ENCODE results near the gene FBN1.

Gene FBN1

DNA sequence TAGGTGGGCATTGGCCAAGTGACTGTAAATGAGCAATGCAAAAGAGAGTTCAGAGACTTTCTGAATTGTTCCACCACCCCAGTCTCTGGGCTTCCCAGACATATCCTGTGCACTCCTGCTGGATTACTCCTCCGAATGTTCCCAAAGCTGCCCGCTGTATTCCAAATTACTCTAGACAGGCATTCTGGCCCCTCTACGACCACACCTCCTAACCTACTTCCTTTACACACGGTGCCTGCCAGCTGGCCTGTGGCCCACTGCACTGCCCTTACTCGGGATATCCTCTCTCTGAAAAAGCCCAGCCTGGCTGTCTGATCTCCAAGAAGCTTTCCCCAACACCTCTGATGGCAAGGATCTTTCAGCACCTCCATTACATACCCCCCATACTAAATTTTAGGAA, 247.7 kb downstream of the FBN1 start:
- no peak for DNase-seq (ENCODE audit: low read depth in 2 of 2)

DNA sequence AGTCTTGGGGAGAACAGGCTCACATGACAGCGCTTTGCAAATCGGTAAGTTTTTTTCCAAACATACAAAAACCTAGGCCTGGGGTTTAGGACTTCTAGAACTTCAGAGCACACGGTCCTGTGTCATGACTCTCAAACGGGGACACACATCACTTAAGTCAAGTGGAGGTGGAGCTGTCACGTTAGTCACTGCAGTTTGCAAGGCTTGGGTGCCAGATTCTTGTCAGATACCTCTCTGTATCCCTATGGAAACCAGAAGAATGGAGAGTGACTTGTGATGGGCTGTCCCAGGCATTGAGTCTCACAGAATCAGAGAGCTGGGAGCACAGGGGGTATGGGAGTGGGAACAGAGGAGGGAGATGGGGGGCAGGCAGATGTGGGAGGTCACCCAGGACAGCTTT, 249.5 kb downstream of the FBN1 start:
- DNase-seq (ENCODE audit: low read depth in 2 of 2): no peak

DNA sequence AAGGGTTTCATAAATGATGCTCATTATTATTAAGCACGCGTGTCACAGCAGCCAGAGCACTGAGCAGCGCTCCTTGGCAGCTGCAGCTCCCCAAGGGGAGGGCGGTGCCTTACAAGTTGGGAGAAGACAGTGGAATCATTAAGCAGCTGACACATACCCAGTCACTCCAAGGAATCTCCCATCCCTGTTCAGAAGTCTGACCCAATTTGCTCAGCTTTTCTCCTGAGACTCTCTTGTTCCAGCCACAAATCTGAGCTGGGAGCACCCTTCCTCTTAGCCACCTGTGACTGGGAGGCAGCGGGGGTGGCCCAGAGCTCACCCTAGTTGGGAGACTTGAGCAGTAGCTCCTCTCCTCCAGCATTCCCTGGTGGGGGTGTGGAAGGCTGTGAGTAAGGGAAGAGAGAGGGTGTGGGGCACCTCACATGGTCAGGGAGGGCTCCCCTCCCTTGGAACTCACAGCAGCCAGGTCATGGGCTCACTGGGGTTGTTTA, 249.9 kb downstream of the FBN1 start:
- no peak for DNase-seq (ENCODE audit: low read depth in 2 of 2)

DNA sequence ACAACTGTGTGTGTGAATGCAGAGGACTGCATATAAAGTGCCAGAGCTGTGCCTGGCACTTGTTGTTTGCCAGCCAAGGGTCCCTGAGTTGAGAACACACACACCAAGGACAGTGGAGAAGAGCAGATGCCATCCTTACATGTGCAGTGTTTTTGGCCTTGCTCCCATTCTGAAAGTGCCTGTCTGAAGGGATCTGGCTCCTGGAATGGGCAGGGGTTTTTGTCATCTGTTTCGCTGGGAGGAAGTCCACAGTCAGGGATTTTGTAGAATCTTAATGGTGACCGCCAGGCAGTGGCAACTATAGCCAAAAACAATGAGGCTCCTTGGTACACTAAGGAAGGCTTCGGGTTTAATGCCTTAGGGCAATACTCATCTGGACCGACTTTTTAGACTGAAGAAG, 250.5 kb downstream of the FBN1 start:
- DNase-seq (ENCODE audit: low read depth in 2 of 2): no peak

DNA sequence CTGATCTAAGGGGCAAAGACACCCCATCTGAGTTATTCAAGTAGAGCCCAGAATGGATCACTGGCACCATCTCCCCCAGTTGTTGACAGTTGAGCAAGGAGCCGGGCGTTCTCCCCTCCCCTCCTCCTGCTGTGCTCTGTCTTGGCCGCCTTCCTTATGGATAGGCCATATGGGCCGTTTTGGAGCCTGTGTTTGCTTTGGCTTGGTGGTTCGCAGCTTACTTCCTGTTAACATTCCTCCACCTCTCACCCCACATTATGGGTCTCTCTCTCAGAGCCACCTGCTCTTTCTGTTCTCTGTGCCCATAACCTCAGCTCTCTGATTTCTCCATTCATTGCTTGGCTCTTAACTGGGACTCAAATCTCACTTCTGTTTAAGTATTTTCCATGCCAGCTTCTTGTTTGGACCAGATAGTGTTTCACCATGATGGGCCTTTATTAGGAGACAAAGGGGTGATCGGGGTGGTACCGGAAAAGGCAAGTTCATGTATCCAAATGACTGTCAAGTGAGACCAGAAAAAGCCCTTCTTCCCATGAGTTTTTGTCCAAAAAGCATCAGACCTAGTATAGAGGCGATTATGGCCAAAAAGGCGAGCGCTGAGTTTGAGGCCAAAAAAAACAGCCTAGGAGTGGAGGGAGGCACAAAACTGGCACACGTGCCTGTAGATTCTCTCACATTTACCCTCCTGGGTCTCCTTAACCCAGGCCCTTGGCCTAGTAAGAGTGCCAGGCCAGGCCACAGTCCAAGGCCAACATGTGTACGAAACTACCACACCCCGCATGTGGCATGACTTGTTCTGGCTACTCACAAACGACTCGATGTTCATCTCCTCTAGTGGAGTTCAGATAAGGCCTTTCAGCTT, 251.6 kb downstream of the FBN1 start:
- no peak for DNase-seq (ENCODE audit: low read depth in 2 of 2)

DNA sequence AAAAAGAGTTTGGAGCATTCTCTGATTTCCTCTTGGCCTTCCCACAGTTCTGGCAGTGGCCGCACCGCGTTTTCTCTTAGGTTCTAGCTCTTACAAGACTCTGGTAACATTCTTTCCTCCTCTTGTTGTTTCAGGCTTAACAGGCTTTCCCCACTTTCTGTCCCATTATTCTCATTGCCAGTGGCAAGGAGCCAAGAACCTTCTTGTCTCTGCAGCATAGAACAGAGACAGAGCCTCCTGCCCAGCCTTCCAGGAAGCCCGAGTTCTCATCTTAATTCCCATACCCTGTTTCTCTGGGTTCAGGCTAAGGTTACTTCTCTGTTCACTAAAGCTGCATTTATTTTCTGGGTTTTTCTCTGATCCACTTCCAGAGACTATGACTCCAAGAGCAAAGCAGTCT, 253.2 kb downstream of the FBN1 start:
- DNase-seq (ENCODE audit: low read depth in 2 of 2): no peak

DNA sequence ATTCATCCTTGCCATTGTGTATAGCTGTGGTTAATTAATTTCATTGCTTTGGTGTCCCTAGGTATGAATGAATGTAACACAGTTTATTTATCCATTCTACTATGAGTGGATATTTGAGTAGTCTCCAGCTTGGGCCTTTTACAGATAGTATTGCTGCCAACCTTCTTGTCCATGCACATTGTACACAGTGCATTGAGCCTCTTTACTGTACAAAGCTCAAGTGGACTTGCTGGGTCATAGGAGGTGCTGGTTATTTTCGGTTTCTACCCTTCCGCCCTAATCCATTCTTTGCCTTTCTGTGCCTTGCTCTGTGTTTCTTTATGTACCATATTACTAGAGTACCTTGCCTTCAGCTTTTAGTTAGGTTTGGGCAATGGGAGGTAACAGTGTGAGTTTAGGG, 253.6 kb downstream of the FBN1 start:
- DNase-seq (ENCODE audit: low read depth in 2 of 2): no peak

DNA sequence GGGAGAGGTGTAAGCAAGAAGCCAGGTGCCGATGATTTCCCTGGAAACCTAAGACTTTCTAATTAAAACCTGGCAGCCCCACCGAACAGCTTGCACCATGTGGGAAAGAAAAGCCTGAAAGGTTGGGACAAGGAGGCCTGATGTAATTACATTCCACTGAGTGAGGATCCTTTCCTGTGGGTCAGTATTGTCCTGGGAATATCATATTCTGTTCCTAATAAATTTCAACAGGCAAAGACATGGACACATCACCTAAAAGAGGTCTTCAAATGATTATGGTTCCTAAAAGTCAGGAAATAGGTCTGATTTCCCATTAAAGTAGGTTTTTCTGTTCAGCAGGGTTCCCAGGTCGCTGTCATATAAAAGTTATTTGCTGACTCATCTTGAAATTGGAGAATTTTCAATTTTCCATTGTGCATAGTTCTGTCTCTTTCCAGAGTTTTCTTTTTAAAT, 255.8 kb downstream of the FBN1 start:
- DNase-seq (ENCODE audit: low read depth in 2 of 2): no peak

DNA sequence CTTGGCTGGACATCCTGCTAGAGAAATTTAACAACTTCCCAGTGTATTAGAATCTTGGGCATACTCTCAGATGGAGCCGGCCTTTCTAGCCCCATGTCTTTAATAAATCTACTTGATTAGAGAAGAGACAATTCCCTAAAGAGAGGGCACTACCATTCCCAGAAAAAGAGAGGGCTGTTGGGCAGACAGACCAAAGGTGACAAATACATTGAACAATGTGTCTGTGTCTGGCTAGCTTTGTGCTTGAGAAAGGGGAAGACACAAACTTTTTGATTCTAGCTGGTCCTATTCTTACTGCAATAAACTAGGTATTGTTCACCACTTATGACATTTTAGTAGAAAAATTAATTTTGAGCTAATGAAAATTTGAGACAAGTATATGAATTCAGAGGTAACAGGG, 256.6 kb downstream of the FBN1 start:
- DNase-seq (ENCODE audit: low read depth in 2 of 2): no peak

DNA sequence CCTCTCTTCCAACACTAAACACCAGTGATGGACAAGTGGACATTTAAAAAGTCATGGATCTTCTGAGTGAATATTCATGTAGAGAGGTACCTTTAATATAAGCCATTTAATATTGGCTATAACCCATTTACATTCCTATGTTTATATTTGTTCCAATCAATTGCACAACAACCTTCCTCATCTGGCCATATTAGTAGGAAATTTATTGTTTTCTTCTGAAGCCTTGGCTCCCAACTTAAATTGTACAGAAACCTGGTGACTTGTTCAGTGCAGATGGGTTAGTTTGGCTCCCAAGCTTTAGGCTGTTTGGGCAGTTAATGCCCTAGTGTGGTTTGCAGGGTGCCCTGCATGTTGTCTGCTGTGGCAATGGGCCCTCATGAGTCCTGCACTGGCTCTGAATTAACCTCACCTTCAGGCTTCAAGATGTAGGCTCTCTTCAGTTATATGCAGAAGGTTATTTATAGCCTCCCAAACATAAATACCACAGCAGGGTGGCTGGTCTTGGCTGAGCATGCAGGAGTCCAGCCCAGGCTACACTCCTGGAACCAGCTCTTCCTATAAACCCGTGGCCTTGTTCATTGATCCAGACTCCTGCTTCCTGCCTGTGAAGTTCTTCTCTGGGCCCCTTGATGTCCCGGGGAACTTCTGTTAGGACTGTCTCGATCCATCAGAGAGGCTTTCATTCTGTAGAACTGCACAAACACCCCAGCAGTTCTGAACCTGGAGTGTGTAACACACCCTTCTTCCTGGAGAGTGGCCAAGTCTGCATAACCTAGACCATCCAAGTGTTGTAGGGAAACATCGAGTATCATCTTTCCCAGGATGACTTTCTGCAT, 257.3 kb downstream of the FBN1 start:
- DNase-seq (ENCODE audit: low read depth in 2 of 2): no peak

DNA sequence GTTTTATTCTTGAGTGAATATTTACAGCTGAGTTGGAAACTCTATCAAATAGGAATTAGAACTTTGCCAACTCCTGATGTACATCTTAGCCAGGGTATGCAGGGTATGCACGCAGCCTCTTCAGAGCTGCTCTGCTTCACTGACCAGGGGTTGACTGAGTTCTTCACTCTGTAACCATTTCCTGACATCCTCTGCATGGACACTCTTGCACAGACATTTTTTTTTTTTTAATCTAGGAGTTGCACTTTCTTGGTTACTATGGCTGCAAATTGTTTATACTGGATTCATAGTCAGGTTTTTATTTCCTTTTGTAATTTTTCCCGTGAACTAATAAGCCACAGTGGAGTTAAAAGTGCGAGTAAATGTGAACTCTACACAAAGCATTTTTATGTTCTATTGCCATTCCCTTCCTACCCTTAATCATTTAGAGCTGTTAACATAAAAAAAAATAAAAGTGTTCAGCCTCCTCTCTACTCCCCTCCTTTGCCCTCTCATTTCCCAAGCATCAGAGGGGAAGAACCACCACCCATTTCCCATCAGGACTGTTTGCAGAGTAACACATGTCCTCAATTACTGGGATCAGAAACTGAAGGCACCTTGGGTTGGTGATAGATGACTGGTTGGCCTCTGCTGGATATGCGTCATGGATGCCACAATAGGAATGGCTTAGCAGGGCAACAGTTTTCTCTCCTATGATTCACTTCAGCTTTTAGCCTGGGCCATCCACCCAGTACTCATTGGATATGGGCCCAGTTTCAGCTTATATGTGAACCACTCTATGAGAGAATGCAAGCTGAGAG, 260.3 kb downstream of the FBN1 start:
- no peak for DNase-seq (ENCODE audit: low read depth in 2 of 2)

DNA sequence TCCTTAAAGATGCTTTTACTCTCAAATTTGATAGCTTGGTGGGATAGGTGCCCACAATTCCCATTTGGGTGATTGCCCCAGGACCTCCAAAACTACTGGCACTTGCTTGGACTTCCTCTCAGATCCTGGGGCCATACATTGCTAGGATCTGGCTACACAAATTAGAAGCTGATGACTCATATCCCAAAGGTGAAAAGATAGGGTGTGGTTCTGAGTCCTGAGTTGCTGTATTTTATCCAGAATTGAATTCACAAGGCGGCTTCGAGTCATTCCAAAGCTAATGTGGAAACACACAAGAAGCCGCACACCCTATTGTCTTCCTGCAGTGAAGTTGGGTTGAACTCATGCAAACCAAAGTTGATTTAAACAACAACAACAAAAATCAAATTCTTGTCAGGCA, 260.9 kb downstream of the FBN1 start:
- no peak for DNase-seq (ENCODE audit: low read depth in 2 of 2)

DNA sequence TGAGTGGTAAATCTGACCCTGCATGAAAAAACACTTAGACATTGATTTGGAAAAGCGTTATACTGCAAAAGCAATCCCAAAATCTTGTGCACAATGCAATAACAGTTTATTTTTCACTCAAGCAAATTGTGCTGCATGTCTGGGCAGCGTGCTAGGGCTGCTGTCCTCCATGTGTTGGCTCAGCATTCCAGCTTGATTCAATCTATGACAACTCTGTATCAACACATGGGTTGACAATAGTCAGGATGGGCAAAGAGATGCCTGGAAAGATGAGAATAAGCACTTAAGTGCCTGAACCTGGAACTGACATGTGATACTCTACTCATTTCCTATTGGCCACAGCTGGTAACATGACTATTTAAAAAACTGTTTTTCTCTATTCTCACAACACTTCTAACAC, 262.5 kb downstream of the FBN1 start:
- no peak for DNase-seq (ENCODE audit: low read depth in 2 of 2)

DNA sequence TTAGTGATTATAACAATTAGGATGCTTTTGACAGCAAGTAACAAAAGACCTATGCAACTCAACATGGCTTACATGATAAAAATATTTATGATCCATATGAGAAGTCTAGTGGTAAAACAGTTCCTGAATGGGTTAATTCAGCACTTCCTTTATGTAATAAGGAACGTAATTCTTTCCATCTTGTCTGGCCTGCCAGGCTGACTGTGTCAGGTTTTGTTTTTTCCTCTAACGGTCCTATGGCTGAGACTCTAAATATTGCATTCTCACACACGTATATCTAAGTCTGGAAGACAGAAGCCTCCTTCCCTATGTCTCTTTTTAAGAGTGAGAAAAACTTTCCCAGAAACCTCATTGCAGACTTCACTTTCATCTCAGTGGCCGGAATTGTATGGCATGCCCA, 263.6 kb downstream of the FBN1 start:
- no peak for DNase-seq (ENCODE audit: low read depth in 2 of 2)

DNA sequence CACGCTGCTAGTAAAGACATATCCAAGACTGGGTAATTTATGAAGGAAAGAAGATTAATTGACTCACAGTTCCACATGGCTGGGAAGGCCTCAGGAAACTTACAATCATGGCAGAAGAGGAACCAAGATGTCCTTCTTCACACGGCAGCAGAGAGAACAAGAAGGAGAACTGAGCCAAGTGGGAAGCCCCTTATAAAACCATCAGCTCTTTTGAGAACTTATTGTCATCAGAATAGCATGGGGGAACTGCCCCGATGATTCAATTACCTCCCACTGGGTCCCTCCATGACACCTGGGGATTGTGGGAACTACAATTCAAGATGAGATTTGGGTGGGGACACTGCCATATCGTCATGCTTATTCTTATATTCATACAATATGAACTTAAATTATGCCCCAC, 265.3 kb downstream of the FBN1 start:
- DNase-seq (ENCODE audit: low read depth in 2 of 2): no peak

DNA sequence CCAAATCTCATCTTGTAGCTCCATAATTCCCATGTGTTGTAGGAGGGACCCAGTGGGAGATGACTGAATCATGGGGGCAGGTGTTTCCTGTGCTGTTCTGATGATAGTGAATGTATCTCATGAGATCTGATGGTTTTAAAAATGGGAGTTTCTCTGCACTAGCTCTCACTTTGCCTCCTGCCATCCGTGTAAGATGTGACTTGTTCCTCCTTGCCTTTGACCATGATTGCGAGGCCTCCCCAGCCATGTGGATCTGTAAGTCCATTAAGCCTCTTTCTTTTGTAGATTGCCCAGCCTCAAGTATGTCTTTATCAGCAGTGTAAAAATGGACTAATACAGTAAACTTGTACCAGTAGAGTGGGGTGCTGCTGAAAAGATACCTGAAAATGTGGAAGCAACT, 269.7 kb downstream of the FBN1 start:
- no peak for DNase-seq (ENCODE audit: low read depth in 2 of 2)

DNA sequence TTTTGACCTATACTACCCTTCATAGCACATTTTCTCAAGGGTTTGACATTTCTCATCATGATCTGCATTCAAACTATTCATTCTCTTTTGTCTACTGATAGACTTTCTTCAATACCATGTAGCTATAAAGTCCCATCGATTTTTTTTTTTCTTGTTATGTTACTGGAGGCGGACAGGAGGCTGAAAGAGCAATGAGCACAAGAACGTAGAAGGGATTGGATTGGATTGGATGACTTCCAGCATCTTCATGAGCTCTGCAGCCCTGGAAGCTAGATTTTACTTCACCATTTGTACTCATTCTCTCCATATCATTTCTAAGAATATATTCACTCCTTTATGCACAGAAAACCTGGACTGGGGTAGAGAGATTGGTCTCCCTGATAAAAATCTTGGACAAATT, 271.0 kb downstream of the FBN1 start:
- DNase-seq (ENCODE audit: low read depth in 2 of 2): no peak

DNA sequence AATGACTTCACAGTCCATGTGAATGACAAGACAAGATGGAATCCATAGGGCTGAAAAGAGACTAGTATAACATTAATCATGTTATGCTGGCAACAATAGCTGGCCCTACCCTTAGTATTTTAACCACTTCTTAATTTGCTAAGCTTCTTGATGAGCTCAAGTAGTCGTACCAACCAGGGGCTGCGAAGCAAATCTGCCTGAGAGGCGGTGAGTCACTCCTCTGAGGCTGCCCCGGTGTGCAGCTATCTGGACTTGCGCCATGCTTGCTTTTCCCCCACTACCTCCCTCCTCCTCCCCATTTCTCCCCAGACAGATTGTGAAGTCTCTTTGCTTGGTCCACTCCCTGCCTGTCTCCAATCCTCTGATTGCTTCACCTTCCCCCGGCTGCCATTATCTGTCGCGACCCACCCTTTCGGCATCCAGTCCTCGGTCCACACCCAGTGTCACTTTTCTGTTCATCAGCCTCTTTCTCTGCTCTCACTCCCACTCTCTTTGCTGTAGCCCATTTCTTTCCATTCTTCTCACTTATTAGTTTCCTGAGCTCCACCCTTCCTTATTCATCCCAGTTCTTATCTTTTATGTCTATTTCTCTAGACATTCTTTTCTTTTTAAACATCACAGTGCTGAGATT, 271.6 kb downstream of the FBN1 start:
- DNase-seq (ENCODE audit: low read depth in 2 of 2): no peak

DNA sequence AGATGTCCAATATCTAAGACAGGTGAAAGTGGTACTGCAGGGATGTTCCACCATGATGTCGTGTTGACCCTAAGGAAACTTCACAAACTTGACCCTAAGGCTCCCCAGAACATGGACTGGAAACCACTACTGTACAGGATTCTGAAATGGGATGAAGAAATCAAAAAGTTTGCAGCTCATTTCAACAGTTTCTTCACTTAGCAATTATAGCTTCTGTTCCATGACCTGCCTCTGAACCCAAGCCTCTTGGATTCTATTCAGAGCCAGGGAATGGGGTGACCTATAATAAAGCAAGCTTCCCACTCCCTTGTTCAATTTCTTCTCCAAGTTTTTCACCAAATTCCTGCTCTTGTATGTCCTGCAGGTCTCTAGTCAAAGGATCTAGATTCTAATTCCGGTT, 273.5 kb downstream of the FBN1 start:
- DNase-seq (ENCODE audit: low read depth in 2 of 2): no peak

DNA sequence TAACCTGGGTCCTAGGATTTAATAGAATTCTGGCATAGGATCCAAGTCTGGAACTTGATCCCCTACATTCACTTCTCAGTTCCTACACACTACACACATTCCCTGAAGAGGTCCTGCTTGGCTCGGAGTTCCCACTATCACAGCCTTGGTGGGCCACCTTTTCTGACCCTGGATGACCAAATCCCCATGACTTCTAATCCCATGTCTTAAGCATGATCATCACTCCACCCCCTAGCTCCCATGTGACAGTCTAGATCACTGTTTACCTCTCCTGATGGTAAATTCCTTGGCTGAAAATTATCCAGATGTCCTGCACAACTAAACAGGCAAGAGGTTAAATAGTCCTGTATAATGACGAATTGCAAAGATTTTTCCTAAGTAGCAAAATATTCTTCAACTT, 274.0 kb downstream of the FBN1 start:
- DNase-seq (ENCODE audit: low read depth in 2 of 2): no peak

DNA sequence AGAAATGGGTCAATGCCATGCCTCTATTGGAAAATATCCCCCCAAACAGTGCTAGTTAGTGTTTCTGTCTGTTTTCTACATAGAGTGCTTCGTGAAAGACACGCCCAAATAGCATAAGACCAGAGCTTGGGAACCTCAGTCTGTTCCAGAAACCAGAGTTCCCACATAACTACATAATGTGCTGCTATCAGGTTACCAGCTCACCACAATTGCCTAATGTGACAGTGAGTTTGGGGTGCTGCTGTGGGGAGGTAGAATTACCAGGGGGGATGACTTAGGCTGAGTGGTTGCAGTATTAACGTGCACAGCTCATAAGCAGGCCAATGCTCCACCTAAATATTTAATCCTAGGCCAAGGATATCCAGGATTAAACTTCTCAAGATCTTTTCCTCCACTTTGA, 275.0 kb downstream of the FBN1 start:
- no peak for DNase-seq (ENCODE audit: low read depth in 2 of 2)

DNA sequence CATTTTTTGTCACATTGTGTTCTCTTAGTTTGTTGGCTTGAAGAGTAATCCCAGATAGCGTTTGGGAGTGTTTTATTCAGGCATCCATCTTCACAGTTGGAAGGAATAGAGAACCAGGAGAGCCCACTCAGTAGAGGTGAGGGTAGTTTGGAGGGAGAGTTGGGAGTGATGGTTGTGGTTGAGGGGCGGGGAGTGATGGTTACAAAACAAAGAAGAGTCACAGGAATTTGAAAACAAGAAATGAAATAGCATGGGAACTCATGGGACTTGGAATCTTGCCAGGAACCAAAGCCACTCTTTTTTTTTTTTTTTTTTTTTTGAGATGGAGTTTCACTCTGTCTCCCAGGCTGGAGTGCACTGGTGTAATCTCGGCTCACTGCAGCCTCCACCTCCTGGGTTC, 278.0 kb downstream of the FBN1 start:
- no peak for DNase-seq (ENCODE audit: low read depth in 2 of 2)

All from stimulated activated CD4-positive, alpha-beta T cell treated with anti-CD3 and anti-CD28 coated beads, Interleukin-15, amount 100 ng/mL, for 48 hours (primary cell).